Measurements from ENCODE around the gene SCGN.

DNA sequence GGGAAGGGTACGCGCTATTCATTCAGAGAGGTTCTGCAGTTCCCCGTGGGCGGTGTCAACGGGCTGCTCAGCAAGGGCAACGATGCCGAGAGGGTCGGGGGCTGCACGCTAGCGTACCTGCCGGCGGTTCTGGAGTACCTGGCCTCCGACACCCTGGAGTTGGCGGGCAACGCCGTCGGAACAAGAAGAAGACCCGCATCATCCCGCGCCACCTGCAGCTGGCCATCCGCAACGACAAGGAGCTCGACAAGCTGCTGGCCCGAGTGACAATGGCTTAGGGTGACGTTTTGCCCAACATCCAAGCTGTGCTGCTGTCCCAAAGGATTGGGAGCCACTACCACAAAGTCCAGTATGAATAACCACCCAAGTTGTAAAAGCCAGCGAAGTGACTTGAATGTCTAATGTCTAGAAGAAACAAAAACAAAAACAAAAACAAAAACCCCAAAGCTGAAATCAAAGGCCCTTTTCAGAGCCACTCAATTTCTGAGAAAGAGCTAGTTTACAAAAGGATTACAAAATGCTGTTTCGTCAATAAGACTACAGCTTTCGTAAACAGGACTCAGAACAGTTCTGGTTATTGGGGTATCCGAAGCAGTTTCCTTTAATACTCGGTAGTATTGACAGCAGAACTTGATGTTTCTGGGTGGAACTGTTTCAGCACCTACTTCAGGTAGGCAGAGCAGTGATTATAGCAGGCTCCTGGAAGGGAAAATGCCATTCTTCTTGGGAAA is 80.6 kb downstream of the SCGN start:
- TF ChIP-seq RFX5 (IDR thresholded peaks at IDR 0.05; ENCODE audit: low read depth, low read length) (no peak), SMC3 (IDR thresholded peaks at IDR 0.05; ENCODE audit: low read depth, low read length) (no peak), BHLHE40 (IDR thresholded peaks at IDR 0.05; ENCODE audit: low read depth, low read length) (no peak), RAD21 (IDR thresholded peaks at IDR 0.05; ENCODE audit: low read length) (no peak), POLR2A (IDR thresholded peaks at IDR 0.05; ENCODE audit: low read depth, low read length) (no peak), FOS (IDR thresholded peaks at IDR 0.05; ENCODE audit: low read depth, low read length) (no peak), CEBPB (IDR thresholded peaks at IDR 0.05; ENCODE audit: low read depth, low read length) (no peak)
- TF ChIP-seq, protein P1, sequence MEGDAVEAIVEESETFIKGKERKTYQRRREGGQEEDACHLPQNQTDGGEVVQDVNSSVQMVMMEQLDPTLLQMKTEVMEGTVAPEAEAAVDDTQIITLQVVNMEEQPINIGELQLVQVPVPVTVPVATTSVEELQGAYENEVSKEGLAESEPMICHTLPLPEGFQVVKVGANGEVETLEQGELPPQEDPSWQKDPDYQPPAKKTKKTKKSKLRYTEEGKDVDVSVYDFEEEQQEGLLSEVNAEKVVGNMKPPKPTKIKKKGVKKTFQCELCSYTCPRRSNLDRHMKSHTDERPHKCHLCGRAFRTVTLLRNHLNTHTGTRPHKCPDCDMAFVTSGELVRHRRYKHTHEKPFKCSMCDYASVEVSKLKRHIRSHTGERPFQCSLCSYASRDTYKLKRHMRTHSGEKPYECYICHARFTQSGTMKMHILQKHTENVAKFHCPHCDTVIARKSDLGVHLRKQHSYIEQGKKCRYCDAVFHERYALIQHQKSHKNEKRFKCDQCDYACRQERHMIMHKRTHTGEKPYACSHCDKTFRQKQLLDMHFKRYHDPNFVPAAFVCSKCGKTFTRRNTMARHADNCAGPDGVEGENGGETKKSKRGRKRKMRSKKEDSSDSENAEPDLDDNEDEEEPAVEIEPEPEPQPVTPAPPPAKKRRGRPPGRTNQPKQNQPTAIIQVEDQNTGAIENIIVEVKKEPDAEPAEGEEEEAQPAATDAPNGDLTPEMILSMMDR (conservative IDR thresholded peaks at IDR 0.05; ENCODE audit: low read depth, low read length) = no peak
